Osteocyte (in vitro differentiated cells): ENCODE measurements around the gene NGEF. TPM values are rescaled to one million over a fixed set of nuclear protein-coding genes. Genes with fewer than 3 reads are reported as not detected.

Source experiments
- DNase-seq: peaks from one replicate; pipeline ENCODE4 v3.0.0; 2021; ENCODE audit warnings: mixed read lengths; ENCODE audit not compliant: unreplicated experiment; ENCODE audit errors: extremely low spot score
- H3K27ac Mint-ChIP-seq: one replicate; pipeline ENCODE4 v1.8.0; 2021; ENCODE audit warnings: mild to moderate bottlenecking, mixed read lengths; ENCODE audit not compliant: unreplicated experiment
- H3K27me3 Mint-ChIP-seq: one replicate; pipeline ENCODE4 v1.8.0; 2021; ENCODE audit warnings: mixed read lengths; ENCODE audit not compliant: unreplicated experiment
- H3K36me3 Mint-ChIP-seq: one replicate; pipeline ENCODE4 v1.8.0; 2021; ENCODE audit warnings: mixed read lengths; ENCODE audit not compliant: unreplicated experiment
- H3K4me1 Mint-ChIP-seq: one replicate; pipeline ENCODE4 v1.8.0; 2021; ENCODE audit warnings: mixed read lengths; ENCODE audit not compliant: unreplicated experiment
- H3K4me3 Mint-ChIP-seq: one replicate; pipeline ENCODE4 v1.8.0; 2021; ENCODE audit warnings: mild to moderate bottlenecking, moderate library complexity, mixed read lengths; ENCODE audit not compliant: unreplicated experiment
- H3K9me3 Mint-ChIP-seq: one replicate; pipeline ENCODE4 v1.8.0; 2021; ENCODE audit warnings: mixed read lengths; ENCODE audit not compliant: unreplicated experiment
- CTCF ChIP-seq: fragments of 200-600 bp; sonication (generic); IDR thresholded peaks from 2 replicates; pipeline ENCODE4 v1.5.0; 2021; ENCODE audit warnings: antibody characterized with exemption, mild to moderate bottlenecking, moderate library complexity
- total RNA-seq: library from RNA; stranded (reverse); gene quantifications from 2 replicates; pipeline ENCODE4 v1.2.1, GENCODE V29; 2021

NGEF gene
- total RNA-seq, 1 donor from 2014 or later, result 0.27 TPM

- H3K9me3 Mint-ChIP-seq, result no peaks in the 10 kb centered on the region
- H3K4me1 Mint-ChIP-seq, result peaks cover 19% of the 10 kb centered on the region
- no peak for TF ChIP-seq CTCF
- no peaks in the 10 kb centered on the region for H3K36me3 Mint-ChIP-seq
- H3K4me3 Mint-ChIP-seq, result no peak within 1 kb of the TSS
- no peak for DNase-seq
- H3K27ac Mint-ChIP-seq, result no peak within 1 kb of the TSS
- H3K27me3 Mint-ChIP-seq, result peaks cover 8% of the 10 kb centered on the region
Measured at GRCh38 chr2:233059797-233060500, 46.9 kb upstream of the NGEF start, which contains the start of gene INPP5D. INPP5D (plus strand) TSS chr2:233060342; CDS start chr2:233060479, 137 bp downstream.

DNA sequence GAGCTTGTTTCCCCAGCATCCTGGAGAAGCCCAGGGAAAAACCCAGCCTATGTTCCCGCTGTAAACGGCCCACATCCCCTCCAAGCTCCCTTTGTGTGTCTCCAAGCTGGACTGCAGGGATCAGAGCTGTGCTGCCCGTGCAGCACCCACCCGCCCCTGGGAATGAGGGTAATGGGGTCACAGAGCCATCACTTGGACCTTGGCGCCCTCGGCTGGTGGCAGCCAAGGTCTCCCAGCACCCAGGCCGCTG, 46.4 kb upstream of the NGEF start:
- no peak for DNase-seq
- H3K36me3 Mint-ChIP-seq, result no peaks in the 10 kb centered on the region
- no peaks in the 10 kb centered on the region for H3K9me3 Mint-ChIP-seq

GRCh38 chr2:233058717-233059546, 45.9 kb upstream of the NGEF start:
- peaks cover 28% of the 10 kb centered on the region for H3K4me1 Mint-ChIP-seq
- no peak overlapping the region for H3K27ac Mint-ChIP-seq
- H3K27me3 Mint-ChIP-seq, result peaks cover 10% of the 10 kb centered on the region
- H3K4me3 Mint-ChIP-seq, result no peak overlapping the region
- H3K9me3 Mint-ChIP-seq, result no peaks in the 10 kb centered on the region
- TF ChIP-seq CTCF, result no peak
- no peak for DNase-seq
- no peaks in the 10 kb centered on the region for H3K36me3 Mint-ChIP-seq

More for the DNA sequence above, 46.4 kb upstream of the NGEF start:
- Mint-ChIP-seq H3K27ac (no peak overlapping the region), H3K27me3 (peaks cover 10% of the 10 kb centered on the region), H3K4me3 (no peak overlapping the region), H3K4me1 (peaks cover 22% of the 10 kb centered on the region)
- TF ChIP-seq CTCF, result no peak

DNA sequence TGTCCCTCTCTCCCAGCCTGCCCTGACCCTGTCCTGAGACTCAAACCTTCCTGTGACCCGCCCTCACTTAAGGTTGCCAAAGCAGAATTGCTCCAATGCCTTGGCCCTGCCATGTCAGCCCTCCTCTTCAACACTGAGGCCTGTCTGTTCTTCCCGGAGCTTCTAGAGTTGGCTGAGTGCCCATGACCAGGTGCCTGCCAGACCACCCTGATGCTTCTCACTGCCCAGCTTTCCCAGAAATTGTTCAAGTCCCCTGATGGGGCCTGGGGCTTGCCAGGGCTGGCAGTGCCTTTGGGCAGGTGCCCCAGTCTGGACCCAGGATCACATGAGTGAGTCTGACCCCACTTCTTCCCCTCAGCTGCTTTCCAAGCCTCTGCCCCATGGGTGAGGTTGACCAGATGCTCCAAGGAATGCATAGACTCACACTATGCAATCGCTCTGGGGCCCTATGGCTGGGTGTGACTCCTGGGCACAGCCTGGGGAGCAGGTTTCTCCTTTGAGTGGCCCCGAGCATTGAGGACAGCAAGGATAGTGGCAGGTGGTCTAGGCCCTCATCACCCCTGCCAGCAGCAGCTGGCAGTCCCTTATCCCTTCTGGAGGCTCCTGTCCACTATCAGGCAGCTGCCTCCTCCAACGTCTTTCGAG, 44.0 kb upstream of the NGEF start:
- no peak overlapping the region for H3K27ac Mint-ChIP-seq

More for the DNA sequence above, 44.0 kb upstream of the NGEF start:
- Mint-ChIP-seq H3K36me3 (no peaks in the 10 kb centered on the region), H3K9me3 (no peaks in the 10 kb centered on the region), H3K4me3 (no peak overlapping the region), H3K4me1 (peaks cover 26% of the 10 kb centered on the region), H3K27me3 (peaks cover 20% of the 10 kb centered on the region)
- DNase-seq, result no peak
- TF ChIP-seq CTCF, result no peak
